SU-DHL-6 (cell line): ENCODE data around the gene OR4E1.

ENCODE experiments used
- CTCF ChIP-seq: fragments of 200-600 bp; sonication (generic); IDR thresholded peaks from one replicate; pipeline ENCODE4 v1.5.1; 2017; ENCODE audit warnings: antibody characterized with exemption, mild to moderate bottlenecking, low read length, moderate library complexity; ENCODE audit not compliant: insufficient read depth, poor library complexity, severe bottlenecking
- EZH2phosphoT487 ChIP-seq: fragments of 200-600 bp; sonication (generic), shearing (Covaris generic); conservative IDR thresholded peaks from 2 replicates; pipeline ENCODE4 v1.6.1; 2018; ENCODE audit warnings: mild to moderate bottlenecking, antibody characterized with exemption, low read length, moderate library complexity, mixed read lengths

DNA sequence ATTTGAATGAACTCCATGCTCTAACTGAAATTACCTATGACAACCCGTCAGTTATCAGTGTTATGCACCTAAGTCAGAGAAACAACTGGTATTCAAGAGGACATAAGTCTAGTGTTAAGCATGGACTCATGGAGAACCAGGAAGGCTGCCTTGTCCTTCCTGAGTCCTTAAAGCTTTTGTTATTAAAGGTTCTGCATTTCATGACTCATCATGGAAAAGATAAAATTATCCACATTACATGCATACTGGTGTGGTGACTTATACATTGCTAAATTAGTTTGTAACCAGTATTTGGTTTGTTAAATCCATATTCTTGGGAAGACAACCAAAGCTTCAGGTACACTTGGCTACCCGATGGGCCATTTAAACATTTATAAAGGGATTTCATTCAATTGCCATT, 6.5 kb upstream of the OR4E1 start:
- TF ChIP-seq CTCF (no peak), EZH2phosphoT487 (no peak)
